ENCODE data around the gene WDTC1. TPM values are rescaled to one million over a fixed set of nuclear protein-coding genes. Genes with fewer than 3 reads are reported as not detected.

The WDTC1 gene
- polyA plus RNA-seq, 2 of the 4 experiments (the other 2 are of a cell fraction), result 3.8 to 6.9 TPM

GRCh38 chr1:27307874-27308598 lies 73.6 kb downstream of the WDTC1 start:
- Histone ChIP-seq H3K4me3 (no peak overlapping the region), H3K4me2 (no peak overlapping the region), H3K9me3 (no peaks in the 10 kb centered on the region), H3K27ac (no peak overlapping the region), H3K4me1 (no peaks in the 10 kb centered on the region)
- DNase-seq (ENCODE audit: low read depth in 1 of 2, low spot score in 1 of 2) (no peak), FAIRE-seq (no peak), ATAC-seq (no peak; a peak in 1 of 6 replicates)
- WGBS (ENCODE audit: missing lambda C conversion rate), result 94% methylated on average over 6 of the region's 6 CpGs
- CTCF ChIA-PET, result interaction anchor here (1.2 to 9.9 kb wide), 10 partner anchors 9 to 249 kb away, joined by 3 to 89 read pairs (median 6); partner anchors contain the start of gene CD164L2
- TF ChIP-seq HES2 (IDR thresholded peaks at IDR 0.05) (no peak), CEBPB (IDR thresholded peaks at IDR 0.05) (no peak), TFCP2L1 (CRISPR knock-in tag; IDR thresholded peaks at IDR 0.05) (no peak), FOXS1 (CRISPR knock-in tag; IDR thresholded peaks at IDR 0.05) (no peak)
- POLR2A ChIA-PET, result no interaction called here

- no peak overlapping the region for H3K27ac ChIP-seq
- H3K4me2 ChIP-seq, result no peak overlapping the region
- no peak for TF ChIP-seq TFCP2L1 (CRISPR knock-in tag; IDR thresholded peaks at IDR 0.05)
- H3K4me1 ChIP-seq, result no peaks in the 10 kb centered on the region
- DNase-seq (ENCODE audit: low read depth in 1 of 2, low spot score in 1 of 2), result no peak
- CTCF ChIA-PET, result interaction anchor here (0.7 to 9.9 kb wide), 2 partner anchors 15 to 18 kb away, joined by 5 to 89 read pairs; no protein-coding TSS in a partner anchor
- WGBS (ENCODE audit: missing lambda C conversion rate), result 91% methylated on average over 3 of the region's 3 CpGs
- FAIRE-seq, result no peak
- POLR2A ChIA-PET, result no interaction called here
- no peak for ATAC-seq
- no peak overlapping the region for H3K4me3 ChIP-seq
- H3K9me3 ChIP-seq, result no peaks in the 10 kb centered on the region
Measured at GRCh38 chr1:27314169-27314568, 79.7 kb downstream of the WDTC1 start.

- no peaks in the 10 kb centered on the region for H3K4me1 ChIP-seq
- H3K9me3 ChIP-seq, result no peaks in the 10 kb centered on the region
- ChIA-PET POLR2A (no interaction called here), CTCF (interaction anchor here (0.7 to 9.9 kb wide), 2 partner anchors 15 to 17 kb away, joined by 5 to 89 read pairs; no protein-coding TSS in a partner anchor)
- ATAC-seq, result no peak
- H3K4me3 ChIP-seq, result no peak overlapping the region
- WGBS (ENCODE audit: missing lambda C conversion rate), result 80% methylated on average over 2 of the region's 2 CpGs
- no peak overlapping the region for H3K4me2 ChIP-seq
- TF ChIP-seq CBX2 (IDR thresholded peaks at IDR 0.05; ENCODE audit: borderline replicate concordance, low read depth) (no peak), MYC (IDR thresholded peaks at IDR 0.05; ENCODE audit: borderline replicate concordance, low read length) (no peak), NFE2L2 (conservative IDR thresholded peaks at IDR 0.05; ENCODE audit: low read length) (no peak), HOXA7 (CRISPR knock-in tag; IDR thresholded peaks at IDR 0.05) (no peak), FOSB (CRISPR knock-in tag; IDR thresholded peaks at IDR 0.05) (no peak), HES2 (IDR thresholded peaks at IDR 0.05) (no peak), USF2 (IDR thresholded peaks at IDR 0.05) (no peak), KDM1A (IDR thresholded peaks at IDR 0.05; ENCODE audit: low read depth) (no peak), TP53 (CRISPR knock-in tag; IDR thresholded peaks at IDR 0.05) (no peak), HMGXB4 (CRISPR knock-in tag; IDR thresholded peaks at IDR 0.05; ENCODE audit: borderline replicate concordance) (no peak)
- no peak for FAIRE-seq
- no peak for DNase-seq (ENCODE audit: low read depth in 1 of 2, low spot score in 1 of 2)
- no peak overlapping the region for H3K27ac ChIP-seq
Measured at GRCh38 chr1:27314737-27315136, 80.3 kb downstream of the WDTC1 start.

GRCh38 chr1:27316860-27317259 lies 82.4 kb downstream of the WDTC1 start:
- 75% methylated on average over 5 of the region's 5 CpGs for WGBS (ENCODE audit: missing lambda C conversion rate)
- no peaks in the 10 kb centered on the region for H3K9me3 ChIP-seq
- H3K4me1 ChIP-seq, result no peaks in the 10 kb centered on the region
- no peak for FAIRE-seq
- H3K4me2 ChIP-seq, result no peak overlapping the region
- ChIA-PET CTCF (interaction anchor here (0.8 to 9.9 kb wide), 9 partner anchors 9 to 291 kb away, joined by 3 to 89 read pairs (median 4); partner anchors contain the start of gene MAP3K6), POLR2A (interaction anchor here (0.7 kb wide), 1 partner anchor 73 kb away, joined by 3 read pairs; no protein-coding TSS in a partner anchor)
- no peak for TF ChIP-seq FOXS1 (CRISPR knock-in tag; IDR thresholded peaks at IDR 0.05)
- TF ChIP-seq BHLHE40 (IDR thresholded peaks at IDR 0.05; ENCODE audit: low read depth, low read length), result no peak
- TF ChIP-seq PHF8 (IDR thresholded peaks at IDR 0.05; ENCODE audit: borderline replicate concordance, low read depth), result no peak
- no peak for TF ChIP-seq SMC3 (IDR thresholded peaks at IDR 0.05)
- no peak for TF ChIP-seq RCOR1 (IDR thresholded peaks at IDR 0.05; ENCODE audit: low read depth, low read length)
- no peak for TF ChIP-seq SREBF2 (IDR thresholded peaks at IDR 0.05)
- no peak overlapping the region for H3K4me3 ChIP-seq
- ATAC-seq, result no peak
- H3K27ac ChIP-seq, result no peak overlapping the region
- DNase-seq (ENCODE audit: low read depth in 1 of 2, low spot score in 1 of 2), result no peak

All from A549 (cell line).